K562 (cell line): ENCODE data around the gene NF1. TPM values are rescaled to one million over a fixed set of nuclear protein-coding genes. Genes with fewer than 3 reads are reported as not detected.

Experiments used
- ATAC-seq: fragments of 200-7000 bp; cut with Tn5 transposase; 3 replicates; pipeline ENCODE4 v1.9.1; 2020; ENCODE audit warnings: moderate library complexity
- BruUV-seq: library from RNA; stranded (reverse); fragments of 400-500 nt; replicated peaks from 2 replicates; lab custom pipeline; 2021; lab: Mats Ljungman, UMichigan
- CTCF ChIA-PET: fragments of 300-600 bp; formaldehyde crosslinking; extraction: SDS; loops from one replicate; lab custom pipeline; 2021; ENCODE audit warnings: low intra/inter-chr PET ratio; lab: Yijun Ruan, JAX
- POLR2A ChIA-PET: fragments of 300-600, 350-650 bp; sonication (Branson Sonifier 250); formaldehyde crosslinking; extraction: SDS; loops from one replicate; lab custom pipeline; 2021; ENCODE audit warnings: antibody characterized with exemption, inconsistent platforms; lab: Yijun Ruan, JAX
- DNase-seq, 4 experiments: peaks; one replicate each; pipeline versions ENCODE4 v3.0.0 to v3.0.0-alpha.2; 2011 to 2018; ENCODE audit warnings: low spot score in 3 of 4, mixed read lengths in 3 of 4; ENCODE audit errors: extremely low read depth in 1 of 4
- FAIRE-seq: peaks from 2 replicates; lab custom pipeline; 2011; peaks lifted over from hg19 to GRCh38; lab: Jason Lieb, UNC
- H2AFZ ChIP-seq: 2 replicates; pipeline ENCODE4 v1.6.0; 2011; ENCODE audit warnings: low read depth, low read length, control low read depth, inconsistent platforms
- H3K27ac ChIP-seq: fragments of 200-600 bp; 3 replicates; pipeline ENCODE4 v1.8.0; 2011; ENCODE audit warnings: low read depth, mild to moderate bottlenecking, control low read depth, inconsistent platforms, low read length, moderate library complexity, mixed read lengths; ENCODE audit errors: extremely low read depth
- H3K27me3 ChIP-seq, 2 experiments: fragments of 300-600 bp in 1 of 2; 2 replicates in 1 of 2; 3 replicates in 1 of 2; pipeline versions ENCODE4 v1.6.0 to v1.8.0; 2011; ENCODE audit warnings: inconsistent platforms in 2 of 2, low read length in 2 of 2, mild to moderate bottlenecking in 1 of 2, mixed read lengths in 1 of 2, moderate library complexity in 1 of 2; ENCODE audit not compliant: control insufficient read depth in 2 of 2, insufficient read depth in 2 of 2
- H3K36me3 ChIP-seq: fragments of 300-600 bp; 3 replicates; pipeline ENCODE4 v1.8.0; 2011; ENCODE audit warnings: mild to moderate bottlenecking, low read length, inconsistent platforms; ENCODE audit not compliant: control insufficient read depth, insufficient read depth
- H3K4me1 ChIP-seq, 2 experiments: fragments of 200-600 bp in 1 of 2; replicated peaks in 1 of 2; 2 replicates in 1 of 2; 3 replicates in 1 of 2; pipeline versions ENCODE4 v1.5.1 to v1.8.0; 2011; ENCODE audit warnings: inconsistent platforms in 2 of 2, low read length in 2 of 2, mild to moderate bottlenecking in 1 of 2, mixed read lengths in 1 of 2, moderate library complexity in 1 of 2; ENCODE audit not compliant: control insufficient read depth in 2 of 2, insufficient read depth in 2 of 2
- H3K4me2 ChIP-seq: 2 replicates; pipeline ENCODE4 v1.6.1; 2011; ENCODE audit warnings: low read length, control low read depth, inconsistent platforms, mixed read lengths; ENCODE audit not compliant: insufficient read depth
- H3K4me3 ChIP-seq: fragments of 200-600 bp; sonication (generic), shearing (Covaris generic); 2 replicates; pipeline ENCODE4 v1.5.1; 2016; ENCODE audit warnings: control low read depth, inconsistent platforms
- H3K79me2 ChIP-seq: fragments of 200-600 bp; 3 replicates; pipeline ENCODE4 v1.8.0; 2011; ENCODE audit warnings: low read length, inconsistent platforms; ENCODE audit not compliant: control insufficient read depth, insufficient read depth
- H3K9ac ChIP-seq, 2 experiments: 2 replicates each; pipeline versions ENCODE4 v1.6.0 to v1.6.1; 2011; ENCODE audit warnings: low read depth in 2 of 2, low read length in 2 of 2, control low read depth in 1 of 2, inconsistent platforms in 1 of 2, mild to moderate bottlenecking in 1 of 2, mixed read lengths in 1 of 2; ENCODE audit not compliant: insufficient read depth in 1 of 2
- H3K9me1 ChIP-seq: one replicate; pipeline ENCODE4 v1.6.0; 2011; ENCODE audit warnings: inconsistent platforms, mild to moderate bottlenecking, low read length, moderate library complexity; ENCODE audit not compliant: control insufficient read depth, insufficient read depth
- H3K9me3 ChIP-seq: replicated peaks from 2 replicates; pipeline ENCODE4 v1.5.1; 2011; ENCODE audit warnings: low read depth, low read length, inconsistent platforms; ENCODE audit not compliant: control insufficient read depth, insufficient read depth
- H4K20me1 ChIP-seq: replicated peaks from 2 replicates; pipeline ENCODE4 v1.6.1; 2011; ENCODE audit warnings: low read length, inconsistent platforms, mixed read lengths; ENCODE audit not compliant: control insufficient read depth, insufficient read depth
- CTCF ChIP-seq, 3 experiments: IDR thresholded peaks in 2 of 3; conservative IDR thresholded peaks in 1 of 3; 2 replicates each; pipeline ENCODE4 v1.5.1; 2011 to 2012; ENCODE audit warnings: low read length in 3 of 3, mild to moderate bottlenecking in 3 of 3, control low read depth in 2 of 3, improper control_type of control experiment in 1 of 3, inconsistent platforms in 1 of 3, low read depth in 1 of 3, mixed read lengths in 1 of 3, moderate library complexity in 1 of 3; ENCODE audit not compliant: insufficient read depth in 2 of 3
- ELK1 ChIP-seq: sonication (generic); formaldehyde crosslinking; IDR thresholded peaks from 2 replicates; pipeline ENCODE4 v1.8.1; 2022; ENCODE audit warnings: missing genetic modification reagents
- POU5F1 ChIP-seq: fragments of 150-350 bp; IDR thresholded peaks from 2 replicates; pipeline ENCODE4 v1.6.1; 2014; ENCODE audit warnings: borderline replicate concordance, low read length, low read depth, mild to moderate bottlenecking; ENCODE audit not compliant: partially characterized antibody
- RBM39 ChIP-seq: fragments of 200-400 bp; formaldehyde crosslinking; optimal IDR thresholded peaks from 2 replicates; pipeline ENCODE3; 2018; ENCODE audit warnings: low read depth, low read length
- RUNX1 ChIP-seq: sonication (generic); IDR thresholded peaks from 2 replicates; pipeline ENCODE4 v1.6.1; 2016; ENCODE audit warnings: antibody characterized with exemption, low read depth
- STAT5B ChIP-seq: fragments of 250-450 bp; sonication (Bioruptor Pico); IDR thresholded peaks from 2 replicates; pipeline ENCODE4 v1.8.0; 2021; ENCODE audit warnings: mild to moderate bottlenecking, inconsistent platforms
- ZNF263 ChIP-seq: sonication (generic); formaldehyde crosslinking; IDR thresholded peaks from 2 replicates; pipeline ENCODE4 v1.8.0; 2022; ENCODE audit warnings: mild to moderate bottlenecking, missing genetic modification reagents, borderline replicate concordance
- ZNF280B ChIP-seq: fragments of 250-450 bp; sonication (Bioruptor Pico); IDR thresholded peaks from 2 replicates; pipeline ENCODE4 v1.5.1; 2021; ENCODE audit warnings: mild to moderate bottlenecking
- in situ Hi-C: fragments of 300-500 bp; cut with MboI; formaldehyde crosslinking; loops from 4 replicates; pipeline ENCODE4 v1.15.0; 2018; ENCODE audit warnings: inconsistent platforms, mixed read lengths
- intact Hi-C: fragments of 100-400 bp; cut with micrococcal nuclease; formaldehyde crosslinking; loops from 2 replicates; pipeline ENCODE4 v1.14.2; 2022
- polyA plus RNA-seq, 8 experiments: library from polyadenylated mRNA; depleted of rRNA in 4 of 8; stranded (reverse) in 5 of 8; unstranded in 3 of 8; fragments of >200 nt; fragmentation: Nextera tagmentation in 2 of 8; fragmentation: Illumina TruSeq in 1 of 8; extraction: Ambion mirVana in 2 of 8; extraction: Trizol in 1 of 8; gene quantifications; 2 replicates each; pipeline versions ENCODE4 v1.2.1 to v1.2.3, GENCODE V29; 2011 to 2014; ENCODE audit warnings: inconsistent platforms in 1 of 8, missing spikeins in 1 of 8
- total RNA-seq, 7 experiments: library from RNA; depleted of rRNA in 6 of 7; stranded (reverse); fragments of >200 nt in 6 of 7; fragmentation: Illumina TruSeq in 2 of 7; extraction: Trizol in 2 of 7; gene quantifications; 2 replicates each; pipeline versions ENCODE4 v1.2.1 to v1.2.3, GENCODE V29; 2011 to 2021; ENCODE audit warnings: low replicate concordance in 1 of 7

The NF1 gene
- total and polyA plus RNA-seq, 9 of the 15 experiments (the other 6 are each of a cell fraction or from before 2014, with no cell fraction given): 3.4 to 41.9 (median 24.3) TPM

GRCh38 chr17:31374503-31374902, 279.7 kb downstream of the NF1 start (continued):
- TF ChIP-seq ELK1 (CRISPR knock-in tag): no peak

GRCh38 chr17:31378638-31379037, 283.9 kb downstream of the NF1 start:
- CTCF ChIA-PET: no interaction called here
- Histone ChIP-seq H3K27ac (no peak overlapping the region), H3K4me2 (no peak overlapping the region), H3K9me3 (no peaks in the 10 kb centered on the region), H2AFZ (no peak overlapping the region)
- TF ChIP-seq ZNF280B (no peak), RBM39 (no peak), STAT5B (CRISPR knock-in tag) (no peak), RUNX1 (no peak), POU5F1 (no peak), ZNF263 (no peak), CTCF (IDR thresholded peaks at IDR 0.05 in 2 of 3, conservative IDR thresholded peaks at IDR 0.05 in 1 of 3; ENCODE audit: insufficient read depth in 2 of 3, low read depth in 1 of 3, low read length in 3 of 3) (peak in 1 of 3 experiments; percentile 23; a peak in 1 of 6 replicates)
- TF ChIP-seq, all 486 proteins: peak for 1
- DNase-seq (no peak), FAIRE-seq (no peak), ATAC-seq (no peak)
- Histone ChIP-seq H3K79me2 (no peaks in the 10 kb centered on the region), H4K20me1 (no peaks in the 10 kb centered on the region), H3K9me1 (no peaks in the 10 kb centered on the region), H3K4me3 (no peak overlapping the region), H3K27me3 (no peaks in the 10 kb centered on the region), H3K4me1 (no peaks in the 10 kb centered on the region), H3K36me3 (peaks cover 22% of the 10 kb centered on the region; the same call in 2 of the 3 replicates), H3K9ac (no peak overlapping the region)
- in situ Hi-C loops (loop anchor here (10.0 kb wide), 1 partner anchor 464 kb away; no protein-coding TSS in a partner anchor), intact Hi-C loops (loop anchor here (10.0 kb wide), 1 partner anchor 164 kb away; no protein-coding TSS in a partner anchor)
- POLR2A ChIA-PET: no interaction called here
- no TSS peak for BruUV-seq
